SK-N-SH treated with all-trans-retinoic acid at 6 μM for 48 hours (cell line): ENCODE measurements around the gene EMSY.

Experiments
- BACH2 ChIP-seq: fragments of 250-450 bp; sonication (Bioruptor Pico); IDR thresholded peaks from 2 replicates; pipeline ENCODE4 v1.9.0; 2021; ENCODE audit warnings: mild to moderate bottlenecking, borderline replicate concordance
- ZFP30 ChIP-seq: fragments of 450-650 bp; formaldehyde crosslinking; IDR thresholded peaks from 2 replicates; pipeline ENCODE4 v1.5.0; 2022; ENCODE audit warnings: mild to moderate bottlenecking, moderate library complexity

DNA sequence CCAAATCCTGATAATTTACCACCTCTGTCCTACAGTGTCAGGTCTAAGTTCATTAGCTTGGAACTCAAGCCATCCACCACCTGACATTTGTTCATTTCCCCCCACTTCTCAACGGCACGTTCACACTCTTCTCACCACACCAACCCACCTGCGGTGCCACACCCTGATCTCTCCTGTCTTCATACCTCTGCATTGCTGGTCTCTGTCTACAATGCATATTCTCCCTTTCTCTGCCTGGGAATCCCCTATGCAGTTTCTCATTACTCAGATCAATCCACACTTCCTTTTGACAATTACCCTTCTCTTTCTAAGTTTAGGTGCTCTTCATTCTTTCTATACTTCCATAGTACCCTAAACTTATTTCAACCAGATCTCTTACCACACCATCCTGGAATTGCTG lies 20.4 kb upstream of the EMSY start:
- TF ChIP-seq BACH2, result no peak
- TF ChIP-seq ZFP30 (CRISPR knock-in tag), result no peak
